HG02870 (cell line): Measurements from ENCODE around the gene RBM34.
"Not testable (repeated sequence)": the region's sequence is repeated elsewhere in the genome, so short reads cannot be mapped to it uniquely, and the experiment has no call there.

ENCODE experiments used
- ATAC-seq: cut with Tn5 transposase; IDR thresholded peaks from one replicate; pipeline ENCODE4 v1.9.1; 2021; ENCODE audit warnings: mild to moderate bottlenecking, moderate library complexity; ENCODE audit not compliant: unreplicated experiment

RBM34 gene

GRCh38 chr1:235122348-235122747 lies 38.7 kb downstream of the RBM34 start:
- no peak for ATAC-seq

- no peak for ATAC-seq
These were observed 47.7 kb downstream of the RBM34 start for GRCh38 chr1:235113183-235113917.

GRCh38 chr1:235112297-235113182 lies 48.5 kb downstream of the RBM34 start:
- no peak for ATAC-seq

GRCh38 chr1:235111107-235111506 lies 49.9 kb downstream of the RBM34 start:
- ATAC-seq = no peak

GRCh38 chr1:235108876-235109275 lies 52.2 kb downstream of the RBM34 start:
- no peak for ATAC-seq

- no peak for ATAC-seq
These were observed 52.9 kb downstream of the RBM34 start for GRCh38 chr1:235108185-235108593.

- ATAC-seq = no peak
These were observed 53.5 kb downstream of the RBM34 start for GRCh38 chr1:235107368-235108184.

GRCh38 chr1:235106457-235106856 lies 54.6 kb downstream of the RBM34 start:
- ATAC-seq = no peak

- peak; percentile 87 for ATAC-seq
These were observed 55.7 kb downstream of the RBM34 start for GRCh38 chr1:235105051-235106043.

- no peak for ATAC-seq
These were observed 58.0 kb downstream of the RBM34 start for GRCh38 chr1:235102993-235103411.

- ATAC-seq = no peak
These were observed 58.8 kb downstream of the RBM34 start for GRCh38 chr1:235102259-235102582.

- no peak for ATAC-seq
These were observed 59.3 kb downstream of the RBM34 start for GRCh38 chr1:235101558-235102258.

- peak; percentile 41 for ATAC-seq
These were observed 60.8 kb downstream of the RBM34 start for GRCh38 chr1:235100194-235100772.

GRCh38 chr1:235098991-235099390 lies 62.1 kb downstream of the RBM34 start:
- ATAC-seq = no peak

- no peak for ATAC-seq
These were observed 62.5 kb downstream of the RBM34 start for GRCh38 chr1:235098547-235098946.

GRCh38 chr1:235097501-235097900 lies 63.5 kb downstream of the RBM34 start:
- ATAC-seq = not testable (repeated sequence)

- ATAC-seq = no peak
These were observed 65.0 kb downstream of the RBM34 start for GRCh38 chr1:235095938-235096562.

- ATAC-seq = no peak
These were observed 67.1 kb downstream of the RBM34 start for GRCh38 chr1:235093696-235094592.
